VCaP (cell line): ENCODE data around the gene AMOTL2.

Experiments
- H3K27ac ChIP-seq: fragments of 450-650 bp; 2 replicates; pipeline ENCODE4 v1.5.1; 2017
- CTCF ChIP-seq: fragments of 450-650 bp; conservative IDR thresholded peaks from 2 replicates; pipeline ENCODE4 v1.5.1; 2017; ENCODE audit warnings: mild to moderate bottlenecking, moderate library complexity

AMOTL2 gene

DNA sequence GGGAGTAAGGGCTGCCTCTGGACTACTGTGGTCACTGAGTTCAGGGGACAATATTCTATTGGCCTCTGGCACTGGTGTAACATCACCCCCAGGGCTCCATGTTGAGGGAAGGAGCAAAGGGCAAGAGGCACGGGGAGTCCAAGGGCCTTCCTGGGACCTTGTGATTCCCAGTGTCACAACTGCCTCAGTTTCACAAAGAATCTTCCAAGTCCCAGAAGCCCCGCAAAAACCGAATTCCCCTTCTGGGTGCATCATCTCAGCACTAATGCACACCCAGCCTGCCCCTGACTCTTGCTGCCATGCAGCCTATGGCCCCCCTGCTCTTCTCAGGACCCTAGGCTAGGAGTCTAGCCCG is 5.5 kb downstream of the AMOTL2 start:
- TF ChIP-seq CTCF: no peak
- no peak overlapping the region for H3K27ac ChIP-seq

- H3K27ac ChIP-seq: no peak overlapping the region
- TF ChIP-seq CTCF: no peak
Measured at GRCh38 chr3:134367869-134368750, 6.1 kb downstream of the AMOTL2 start.

- no peak overlapping the region for H3K27ac ChIP-seq
- no peak for TF ChIP-seq CTCF
Measured at GRCh38 chr3:134366928-134367811, 7.1 kb downstream of the AMOTL2 start.

GRCh38 chr3:134366221-134366927 is 7.9 kb downstream of the AMOTL2 start:
- no peak for TF ChIP-seq CTCF
- no peak overlapping the region for H3K27ac ChIP-seq

- H3K27ac ChIP-seq: no peak overlapping the region
Measured at GRCh38 chr3:134365766-134366065, 8.5 kb downstream of the AMOTL2 start.

GRCh38 chr3:134364936-134365765 is 9.1 kb downstream of the AMOTL2 start:
- no peak overlapping the region for H3K27ac ChIP-seq
- no peak for TF ChIP-seq CTCF

More at GRCh38 chr3:134365766-134366065, 8.5 kb downstream of the AMOTL2 start:
- TF ChIP-seq CTCF: no peak
